Middle frontal gyrus (tissue), 1 donor: ENCODE results near the gene YIPF1.

Experiments
- DNase-seq: peaks from one replicate; pipeline ENCODE4 v3.0.0-alpha.2; 2015; ENCODE audit warnings: low spot score; ENCODE audit errors: extremely low spot score

YIPF1 gene

DNA sequence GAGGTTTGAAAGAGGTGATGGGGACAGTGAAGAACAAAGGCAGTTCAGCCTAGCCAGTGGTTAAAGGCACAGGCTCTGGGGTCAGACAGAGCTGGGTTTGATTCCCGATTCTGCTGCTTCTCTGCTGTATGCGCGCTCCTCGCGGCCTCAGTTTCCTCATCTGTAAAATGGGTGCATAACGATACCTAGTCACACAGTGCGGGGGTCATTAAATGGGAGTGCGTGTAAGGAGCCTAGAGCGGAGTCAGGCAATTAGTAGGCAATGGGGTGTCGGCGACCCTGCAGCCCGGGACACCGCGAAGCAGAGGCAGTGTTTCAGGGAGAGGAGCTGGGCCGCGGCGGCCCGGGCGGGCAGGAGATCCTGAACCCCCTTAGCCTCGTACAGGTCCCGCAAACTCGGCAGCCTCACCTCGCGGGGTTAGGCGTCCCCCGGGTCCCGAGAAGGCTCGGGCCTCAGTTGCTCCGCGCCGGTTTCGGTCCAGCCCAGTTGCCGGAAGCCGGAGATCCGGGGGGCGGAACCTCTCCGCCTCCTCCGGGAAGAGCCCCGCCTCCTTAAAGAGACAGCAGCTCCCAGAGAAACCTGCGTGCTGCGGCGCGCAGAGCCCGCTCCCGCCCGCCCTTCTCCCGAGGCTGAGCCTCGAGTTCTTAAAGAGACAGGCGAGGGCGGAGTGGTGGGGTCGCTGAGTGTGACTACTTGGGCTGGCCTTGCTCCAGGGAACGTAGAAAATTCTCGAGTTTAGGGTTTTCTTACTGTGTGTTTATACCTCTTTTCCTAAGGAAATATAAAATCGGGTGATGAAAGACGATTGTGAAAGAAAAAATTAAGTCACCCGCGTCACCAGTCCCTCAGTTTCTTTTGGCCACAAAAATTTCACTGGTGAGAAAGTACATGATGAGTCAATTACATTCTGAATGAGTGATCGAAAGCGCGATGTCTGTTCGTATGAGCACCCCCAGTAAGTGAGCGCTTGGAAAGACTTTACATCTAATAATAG lies at the start of gene YIPF1:
TSS of gene YIPF1 (minus strand) at position 494 of the 995 bp plus-strand sequence. CDS start 860 bp downstream, outside the sequence.
- peak; percentile 87 for DNase-seq

DNA sequence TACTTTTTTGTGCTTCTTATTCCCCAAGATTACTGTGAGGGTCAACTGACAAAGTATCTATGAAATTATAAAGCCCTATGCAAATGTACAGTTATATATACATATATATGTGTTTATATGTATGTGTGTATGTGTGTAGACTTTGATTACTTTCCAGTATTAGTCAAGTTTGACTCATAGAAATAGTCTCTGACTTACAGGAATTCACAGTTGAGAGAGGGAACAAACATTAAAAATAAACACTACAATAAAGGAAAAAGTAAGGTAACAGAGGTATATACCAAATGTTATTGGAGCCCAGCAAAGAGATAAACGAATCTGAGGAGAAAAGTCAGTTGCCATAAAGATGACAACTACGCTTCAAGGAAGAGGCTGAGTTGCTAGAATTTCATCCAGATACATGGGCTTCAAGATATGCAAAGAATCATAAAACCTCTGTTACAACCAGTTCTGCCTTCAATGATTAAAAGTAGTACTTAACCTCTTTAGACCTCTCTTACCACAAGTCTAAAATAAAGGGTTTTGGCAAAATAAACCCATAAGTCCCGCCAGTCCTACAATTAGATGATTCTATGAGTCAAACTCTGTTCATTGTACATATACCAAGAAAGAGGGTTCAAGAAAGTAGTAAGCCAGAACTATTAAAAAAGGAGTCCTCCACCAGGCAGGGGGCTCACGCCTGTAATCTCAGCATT lies 48.7 kb upstream of the YIPF1 start:
- DNase-seq: no peak

DNA sequence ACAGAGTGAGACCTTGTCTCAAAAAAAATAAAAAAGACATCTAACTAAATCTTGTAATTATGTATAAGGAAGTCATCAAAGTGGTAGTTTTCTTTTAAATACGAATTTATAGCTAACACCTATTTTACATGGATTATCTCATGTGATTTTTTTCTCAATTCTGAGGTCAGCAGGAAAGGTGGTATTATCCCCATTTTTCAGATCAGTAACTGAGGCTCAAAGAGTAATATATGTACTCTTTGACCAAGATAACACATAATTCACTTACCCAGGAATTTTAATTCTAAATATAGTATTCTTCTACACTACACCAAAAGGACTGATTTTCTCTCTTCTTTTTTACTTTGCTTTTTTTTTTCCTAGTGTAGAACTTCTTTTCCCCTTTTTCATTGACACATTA lies 46.8 kb upstream of the YIPF1 start:
- DNase-seq: no peak

DNA sequence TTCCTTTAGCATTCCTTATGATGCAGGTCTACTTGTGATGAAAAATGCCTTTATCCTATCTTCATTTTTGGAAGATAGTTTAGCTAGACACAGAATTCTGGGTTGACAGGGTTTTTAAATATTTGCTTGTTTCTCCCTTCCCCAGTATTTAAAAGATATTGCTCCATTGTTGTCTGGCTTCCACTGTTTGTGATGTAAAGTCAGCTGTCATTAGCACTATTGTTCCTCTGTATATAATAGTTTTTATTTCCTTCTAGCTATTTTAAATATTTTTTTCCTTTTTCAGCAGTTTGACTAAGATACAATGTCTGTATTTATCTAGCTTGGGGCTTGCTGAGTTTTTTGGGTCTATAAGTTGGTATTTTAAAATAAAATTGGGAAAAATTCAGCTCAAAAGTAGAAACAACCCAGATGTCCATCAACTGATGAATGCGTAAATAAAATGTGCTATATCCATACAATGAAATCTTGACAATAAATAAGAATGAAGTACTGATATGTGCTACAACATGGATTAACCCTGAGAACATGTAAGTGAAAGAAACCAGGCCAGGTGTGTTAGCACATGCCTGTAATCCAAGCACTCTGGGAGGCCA lies 44.7 kb upstream of the YIPF1 start:
- DNase-seq: no peak

DNA sequence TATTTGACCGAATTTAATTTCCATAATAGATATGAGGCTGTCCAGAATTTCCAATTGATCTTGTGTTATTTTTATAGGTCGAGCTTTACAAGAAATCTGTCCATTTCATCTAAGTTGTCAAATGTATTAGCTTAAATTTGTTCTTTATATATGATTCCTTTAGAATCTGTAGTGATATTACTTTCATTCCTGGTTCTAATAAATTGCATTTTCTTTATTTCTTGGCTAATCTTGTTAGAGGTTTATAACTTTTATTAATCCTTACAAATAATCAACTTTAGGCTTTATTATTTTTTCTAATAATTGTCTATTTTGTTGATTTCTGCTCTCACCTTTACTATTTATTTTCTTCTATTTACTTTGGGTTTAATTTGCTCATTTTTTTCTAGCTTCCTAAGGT lies 41.9 kb upstream of the YIPF1 start:
- no peak for DNase-seq

- no peak for DNase-seq
These were observed 41.3 kb upstream of the YIPF1 start for GRCh38 chr1:53930932-53931331.

DNA sequence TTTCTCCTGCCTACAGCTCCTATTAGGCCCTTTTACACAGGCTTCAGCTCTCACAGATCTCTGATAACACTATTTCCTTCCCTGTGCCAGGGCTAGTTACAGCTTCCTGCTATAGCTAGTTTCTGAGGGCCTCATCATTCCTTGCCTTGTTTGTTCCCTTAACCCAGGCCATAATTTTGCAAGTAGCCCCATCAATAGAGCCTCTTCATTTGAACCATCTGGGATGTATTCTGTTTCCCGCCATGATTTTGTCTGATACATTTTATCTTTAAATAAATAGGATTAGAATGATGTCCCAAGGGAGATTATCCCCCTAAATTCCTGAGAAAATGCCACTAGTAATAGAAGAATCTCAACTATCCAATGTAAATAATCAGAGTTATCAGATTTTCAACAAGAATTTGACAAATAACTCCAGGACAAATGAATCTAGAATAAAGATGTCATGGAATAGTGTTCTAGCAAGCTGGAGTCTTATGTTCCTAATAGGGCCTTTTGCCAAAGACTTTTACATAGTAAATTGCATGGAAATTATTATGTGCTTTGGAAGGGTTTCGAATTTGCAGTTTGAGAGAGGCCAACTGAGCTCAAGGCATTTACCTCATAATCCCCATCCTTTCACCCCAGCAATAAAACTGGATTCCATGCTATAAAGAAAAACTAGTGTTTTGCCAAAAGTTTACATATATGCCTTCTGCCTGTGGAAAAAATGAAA lies 39.8 kb upstream of the YIPF1 start:
- no peak for DNase-seq

- no peak for DNase-seq
These were observed 37.8 kb upstream of the YIPF1 start for GRCh38 chr1:53927376-53927881.

DNA sequence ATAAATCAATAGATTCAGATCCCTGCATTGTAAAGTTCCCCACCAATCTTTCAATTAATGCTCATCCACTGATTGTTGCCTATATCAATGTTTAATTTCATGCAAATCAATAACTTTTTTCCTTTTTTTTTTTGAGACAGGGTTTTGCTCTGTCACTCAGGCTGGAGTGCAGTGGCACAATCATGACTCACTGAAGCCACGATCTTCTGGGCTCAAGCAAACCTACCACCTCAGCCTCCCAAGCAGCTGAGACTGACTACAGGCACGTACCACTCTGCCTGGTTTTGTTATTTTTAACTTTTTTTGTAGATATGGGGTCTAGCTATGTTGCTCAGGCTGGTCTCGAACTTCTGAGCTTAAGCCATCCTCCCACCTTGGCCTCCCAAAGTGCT lies 30.1 kb upstream of the YIPF1 start:
- DNase-seq: no peak

DNA sequence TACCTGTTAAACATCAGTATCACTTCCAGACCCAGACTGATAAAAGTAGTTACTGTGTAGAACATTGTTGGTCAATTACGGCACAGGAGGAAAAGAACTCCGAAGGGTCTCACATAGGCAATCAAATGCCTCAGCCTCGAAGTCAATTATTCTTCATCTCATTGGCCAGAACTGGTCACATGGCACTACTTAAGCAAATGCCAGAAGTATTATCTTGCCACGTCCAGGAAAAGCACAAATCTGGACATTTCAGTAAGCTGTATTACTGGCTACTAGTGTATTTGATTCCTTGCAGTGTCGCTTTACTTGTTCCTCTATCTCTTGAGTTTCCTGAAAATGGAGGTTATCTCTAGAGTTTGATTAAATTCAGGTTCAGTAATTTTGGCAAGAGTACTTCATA lies 28.7 kb upstream of the YIPF1 start:
- no peak for DNase-seq

- no peak for DNase-seq
These were observed 23.9 kb upstream of the YIPF1 start for GRCh38 chr1:53913352-53914033.

GRCh38 chr1:53911442-53911841 lies 21.8 kb upstream of the YIPF1 start:
- no peak for DNase-seq

DNA sequence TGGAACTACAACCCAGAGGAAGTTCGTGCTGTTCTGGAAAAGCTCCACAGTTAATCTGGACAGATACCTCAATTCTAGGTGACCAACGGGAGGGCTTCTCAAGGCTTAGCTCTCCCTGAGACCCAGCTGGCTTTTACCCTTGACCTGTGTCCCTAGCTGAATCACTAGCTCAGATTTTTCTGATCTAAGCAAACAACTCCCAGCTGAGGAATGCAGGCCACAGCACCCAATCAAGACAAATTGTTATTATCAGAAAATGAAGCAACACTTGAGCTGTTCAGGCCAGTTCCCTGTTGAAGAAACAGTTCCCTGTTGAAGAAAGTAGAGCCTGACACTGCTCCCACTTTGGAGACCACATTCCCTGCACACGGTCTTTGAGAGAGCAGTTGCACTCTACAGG lies 20.3 kb upstream of the YIPF1 start:
- DNase-seq: no peak

GRCh38 chr1:53906121-53906520 lies 16.5 kb upstream of the YIPF1 start:
- DNase-seq: no peak

DNA sequence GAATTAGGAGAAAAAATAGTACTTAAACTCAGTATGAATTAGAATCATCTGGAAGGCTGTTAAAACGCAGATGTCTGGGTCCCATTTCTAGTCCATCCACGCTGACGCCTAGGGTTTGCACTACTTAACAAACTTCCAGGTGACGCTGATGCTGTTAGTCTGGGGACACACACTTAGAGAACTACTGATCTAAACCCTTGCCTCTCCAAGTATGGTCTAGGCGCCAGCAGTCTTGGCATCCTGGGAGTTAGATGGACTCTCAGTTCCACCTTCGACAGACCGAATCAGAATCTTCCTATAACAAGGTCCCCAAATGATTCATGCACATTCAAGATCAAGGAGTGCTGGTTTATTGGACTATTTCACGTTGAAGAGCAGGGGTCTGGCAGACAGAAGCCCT lies 15.9 kb upstream of the YIPF1 start:
- no peak for DNase-seq

GRCh38 chr1:53902235-53903138 lies 12.9 kb upstream of the YIPF1 start:
- DNase-seq: no peak

GRCh38 chr1:53899708-53900107 lies 10.1 kb upstream of the YIPF1 start:
- no peak for DNase-seq

GRCh38 chr1:53899206-53899628 lies 9.6 kb upstream of the YIPF1 start:
- no peak for DNase-seq

DNA sequence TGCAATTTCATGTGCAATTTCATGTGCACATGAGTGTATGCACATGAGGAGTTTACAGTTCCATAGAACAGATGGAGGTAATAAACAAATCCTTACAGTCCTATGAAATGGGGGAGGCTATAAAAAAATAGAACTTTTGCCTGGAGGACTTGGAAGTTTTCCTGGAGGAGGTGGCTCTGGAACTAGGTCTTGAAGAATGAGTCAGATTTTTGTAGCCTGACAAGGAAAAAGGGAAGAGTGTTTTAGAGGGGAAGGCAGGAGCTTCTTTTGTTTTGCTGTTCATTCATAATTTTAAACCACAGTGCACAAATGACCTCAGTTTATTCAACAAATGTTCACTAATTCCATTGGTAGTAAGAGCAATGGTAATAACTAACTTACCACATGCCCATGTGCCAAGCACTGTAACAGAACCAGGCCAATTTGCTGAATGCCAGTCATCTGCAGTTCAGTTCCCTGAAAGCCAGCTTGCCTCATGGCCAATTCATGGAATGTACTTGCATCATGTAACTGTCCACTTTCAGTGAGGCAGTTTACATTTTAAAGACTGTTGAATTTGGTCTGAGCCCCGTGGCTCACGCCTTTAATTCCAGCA lies 7.1 kb upstream of the YIPF1 start:
- peak; percentile 59 for DNase-seq
